ENCODE results near the gene ANKRD1.

Gene ANKRD1

DNA sequence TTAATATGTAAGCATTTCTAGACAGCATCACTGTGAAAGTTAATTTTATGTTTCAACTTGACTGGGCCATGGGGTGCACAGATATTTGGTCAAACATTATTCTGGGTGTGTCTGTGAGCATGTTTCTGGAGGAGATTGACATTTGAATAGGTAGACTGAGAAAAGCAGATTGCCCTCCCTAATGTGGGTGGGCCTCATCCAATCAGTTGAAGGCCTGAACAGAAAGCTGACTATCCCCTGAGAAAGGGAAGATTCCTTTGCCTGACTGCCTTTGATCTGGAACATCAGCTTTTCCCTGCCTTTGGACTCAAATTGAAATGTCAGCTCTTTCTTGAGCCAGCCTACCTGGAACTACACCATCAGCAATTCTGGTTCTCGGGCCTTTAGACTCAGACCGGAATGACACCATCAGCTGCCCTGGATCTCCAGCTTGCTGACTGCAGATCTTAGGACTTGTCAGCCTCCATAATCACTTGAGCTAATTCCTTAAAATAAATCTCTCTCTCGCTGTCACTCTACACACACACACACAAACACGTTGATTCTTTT is 54.8 kb downstream of the ANKRD1 start:
- in situ Hi-C loops (cut with MboI; ENCODE audit: low sequenced_read_pairs) = loop anchor here (25.0 kb wide), 1 partner anchor 1079 kb away; no protein-coding TSS in a partner anchor

DNA sequence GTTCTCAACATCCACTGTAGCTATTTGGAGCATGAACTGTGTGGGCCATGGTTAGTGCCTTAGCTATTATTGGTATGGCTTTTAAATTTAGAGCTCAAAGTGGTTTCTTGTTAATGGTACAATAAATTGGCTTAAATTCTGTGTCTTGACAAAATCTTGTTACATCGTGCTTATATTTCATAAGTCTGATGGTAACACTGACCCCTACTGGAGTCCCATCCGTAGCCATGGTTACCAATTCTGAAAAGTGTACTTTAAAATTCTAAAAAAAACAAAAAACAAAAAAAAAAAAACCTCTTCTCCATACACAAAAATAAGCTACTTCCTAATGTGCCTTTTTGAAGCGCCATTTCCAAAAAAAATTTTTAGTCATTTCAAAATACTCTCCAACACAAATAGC is 55.5 kb downstream of the ANKRD1 start:
- in situ Hi-C loops (cut with MboI; ENCODE audit: low sequenced_read_pairs) = loop anchor here (25.0 kb wide), 1 partner anchor 1078 kb away; no protein-coding TSS in a partner anchor

DNA sequence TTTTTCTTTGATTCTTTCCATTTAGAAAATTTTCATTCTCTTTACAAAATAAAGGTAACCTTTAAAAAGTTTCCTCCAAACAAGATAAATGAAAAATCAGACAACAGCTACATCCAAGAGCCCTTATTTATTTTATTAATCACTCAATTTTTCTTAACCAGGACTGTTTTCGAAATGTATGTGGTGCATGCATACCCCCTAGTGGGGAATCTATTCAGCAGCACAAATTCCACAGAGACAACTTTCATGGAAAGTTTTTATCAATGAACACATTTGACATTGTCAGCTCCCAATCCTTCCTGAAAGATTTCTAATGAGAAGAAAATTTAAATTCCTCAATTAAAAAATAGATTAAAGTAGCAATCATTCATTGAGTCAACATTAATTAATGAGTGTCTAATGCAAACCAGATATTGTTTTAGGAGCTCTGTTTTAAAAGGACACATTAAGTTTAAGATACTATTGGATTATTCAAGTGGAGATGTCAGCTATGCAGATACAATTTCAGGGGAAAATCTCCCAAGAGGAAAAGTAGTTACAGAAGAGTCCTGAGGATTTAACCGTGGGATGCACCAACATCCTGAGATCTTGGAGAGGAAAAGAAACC is 57.9 kb downstream of the ANKRD1 start:
- in situ Hi-C loops (cut with MboI; ENCODE audit: low sequenced_read_pairs) = loop anchor here (25.0 kb wide), 1 partner anchor 1076 kb away; no protein-coding TSS in a partner anchor

Measured in HL-60/S4 (cell line).